CD4-positive, alpha-beta memory T cell (primary cell): ENCODE results near the gene PLCD3. TPM values are rescaled to one million over a fixed set of nuclear protein-coding genes. Genes with fewer than 3 reads are reported as not detected.
A peak's percentile ranks its signal among the peaks of the same experiment; 100 is the strongest.

Experiments
- CTCF ChIA-PET: fragments of 350-600 bp; sonication (Branson Sonifier 250); formaldehyde crosslinking; loops from one replicate; lab custom pipeline; 2021; ENCODE audit warnings: inconsistent platforms; ENCODE audit not compliant: partially characterized antibody; lab: Charles Lee
- POLR2A ChIA-PET: fragments of 350-600 bp; sonication (Branson Sonifier 250); formaldehyde crosslinking; loops from one replicate; lab custom pipeline; 2021; ENCODE audit not compliant: partially characterized antibody; lab: Charles Lee
- DNase-seq, 5 donors: peaks; one replicate each; pipeline versions ENCODE4 v3.0.0 to v3.0.0-alpha.2; 2020 to 2022; ENCODE audit warnings: mixed read lengths in 1 of 5
- H3K27ac ChIP-seq: one replicate; pipeline ENCODE4 v1.7.0; 2013; ENCODE audit warnings: low read depth, low read length
- H3K27me3 ChIP-seq: 2 replicates; pipeline ENCODE4 v1.7.0; 2013; ENCODE audit warnings: mild to moderate bottlenecking, low read length, moderate library complexity; ENCODE audit not compliant: insufficient read depth
- H3K36me3 ChIP-seq: 2 replicates; pipeline ENCODE4 v1.7.0; 2013; ENCODE audit warnings: mild to moderate bottlenecking, low read length, moderate library complexity; ENCODE audit not compliant: insufficient read depth
- H3K4me1 ChIP-seq: 2 replicates; pipeline ENCODE4 v1.7.0; 2013; ENCODE audit warnings: mild to moderate bottlenecking, low read length, moderate library complexity; ENCODE audit not compliant: insufficient read depth
- H3K4me3 ChIP-seq, 2 donors: one replicate each; pipeline ENCODE4 v1.7.0; 2013; ENCODE audit warnings: low read length in 2 of 2, mild to moderate bottlenecking in 1 of 2
- H3K9me3 ChIP-seq, 2 donors: one replicate each; pipeline ENCODE4 v1.7.0; 2013; ENCODE audit warnings: low read length in 2 of 2, control low read depth in 1 of 2; ENCODE audit not compliant: control insufficient read depth in 1 of 2
- H3K27ac Mint-ChIP-seq, 7 donors: one replicate each; pipeline ENCODE4 v1.8.0; 2020 to 2021; ENCODE audit warnings: mixed read lengths in 7 of 7, mild to moderate bottlenecking in 6 of 7, inconsistent platforms in 3 of 7, moderate library complexity in 3 of 7
- H3K27me3 Mint-ChIP-seq, 2 donors: one replicate each; pipeline ENCODE4 v1.8.0; 2020 to 2021; ENCODE audit warnings: mixed read lengths in 2 of 2
- H3K36me3 Mint-ChIP-seq, 2 donors: one replicate each; pipeline ENCODE4 v1.8.0; 2020 to 2021; ENCODE audit warnings: mixed read lengths in 2 of 2, inconsistent platforms in 1 of 2, mild to moderate bottlenecking in 1 of 2
- H3K4me1 Mint-ChIP-seq, 4 donors: one replicate each; pipeline ENCODE4 v1.8.0; 2020 to 2021; ENCODE audit warnings: mixed read lengths in 4 of 4, mild to moderate bottlenecking in 1 of 4
- H3K4me3 Mint-ChIP-seq, 8 donors: one replicate each; pipeline ENCODE4 v1.8.0; 2020 to 2021; ENCODE audit warnings: mixed read lengths in 8 of 8, mild to moderate bottlenecking in 7 of 8, moderate library complexity in 6 of 8, inconsistent platforms in 3 of 8
- H3K9me3 Mint-ChIP-seq, 8 donors: one replicate each; pipeline ENCODE4 v1.8.0; 2020 to 2021; ENCODE audit warnings: mixed read lengths in 8 of 8, mild to moderate bottlenecking in 5 of 8, inconsistent platforms in 3 of 8, moderate library complexity in 1 of 8
- intact Hi-C: fragments of 100-400 bp; cut with micrococcal nuclease; formaldehyde crosslinking; loops from one replicate; pipeline ENCODE4 v1.15.1; 2023
- microRNA-seq: library from miRNA; unstranded; fragments of <30 nt; microRNA quantifications from one replicate; pipeline ENCODE4 v1.2.0, GENCODE V29; 2021; ENCODE audit warnings: borderline replicate concordance, borderline number of aligned reads, borderline microRNAs expressed, mixed read lengths
- polyA plus RNA-seq, 2 donors: library from polyadenylated mRNA; unstranded; fragments of 300-500 nt; fragmentation: Illumina TruSeq; gene quantifications; one replicate each; pipeline ENCODE4 v1.2.3, GENCODE V29; 2021
- total RNA-seq, 2 experiments: library from RNA; stranded (reverse); gene quantifications; one replicate each; pipeline ENCODE4 v1.2.3, GENCODE V29; 2021

PLCD3 gene
- total and polyA plus RNA-seq, 4 experiments from 2014 or later = 0.30 to 6.0 (median 2.3) TPM

GRCh38 chr17:45060797-45061605, 71.3 kb downstream of the PLCD3 start, which contains the start of gene NMT1:
NMT1 (plus strand) TSS chr17:45061317; CDS start chr17:45061330, 13 bp downstream.
- intact Hi-C loops = loop anchor here (1.0 to 5.0 kb wide), 7 partner anchors 10 to 286 kb away; partner anchors contain the start of genes DCAKD, EFTUD2, HEXIM1 and HEXIM2
- H3K27me3 ChIP-seq = no peaks in the 10 kb centered on the region
- Mint-ChIP-seq H3K9me3 (no peaks in the 10 kb centered on the region), H3K36me3 (peaks cover 0 to 11% of the 10 kb centered on the region in 2 donors), H3K27me3 (no peaks in the 10 kb centered on the region), H3K4me1 (peaks cover 20 to 64% (median 46%) of the 10 kb centered on the region in 4 donors), H3K4me3 (peak within 1 kb of the TSS; percentile 96 to 100 (median 100)), H3K27ac (peak within 1 kb of the TSS; percentile 91 to 100 (median 98))
- peaks cover 5% of the 10 kb centered on the region for H3K36me3 ChIP-seq
- H3K27ac ChIP-seq = peak within 1 kb of the TSS; percentile 88
- H3K4me3 ChIP-seq = peak within 1 kb of the TSS; percentile 80 to 100
- ChIA-PET CTCF (interaction anchor here (1.0 to 2.4 kb wide), 7 partner anchors 9 to 88 kb away, joined by 3 to 11 read pairs (median 6); partner anchors contain the start of genes ACBD4, DCAKD and HEXIM1), POLR2A (interaction anchor here (0.6 to 6.8 kb wide), 25 partner anchors 10 to 1693 kb away, joined by 3 to 105 read pairs (median 4); partner anchors contain the start of genes ACBD4, C1QL1, DCAKD and EFTUD2)
- no peaks in the 10 kb centered on the region for H3K9me3 ChIP-seq
- peaks cover 42% of the 10 kb centered on the region for H3K4me1 ChIP-seq
- peak; percentile 98 to 99 (median 98) for DNase-seq

- H3K4me1 ChIP-seq = peaks cover 42% of the 10 kb centered on the region
- Mint-ChIP-seq H3K4me3 (peak overlapping the region; percentile 96 to 100 (median 100)), H3K4me1 (peaks cover 23 to 68% (median 46%) of the 10 kb centered on the region in 4 donors), H3K9me3 (no peaks in the 10 kb centered on the region), H3K27me3 (no peaks in the 10 kb centered on the region), H3K36me3 (peaks cover 0 to 11% of the 10 kb centered on the region in 2 donors), H3K27ac (peak overlapping the region; percentile 91 to 100 (median 98))
- DNase-seq = no peak
- H3K36me3 ChIP-seq = peaks cover 5% of the 10 kb centered on the region
- peak overlapping the region; percentile 88 for H3K27ac ChIP-seq
- intact Hi-C loops = loop anchor here (2.0 to 5.0 kb wide), 2 partner anchors 88 to 187 kb away; partner anchors contain the start of gene HEXIM1
- no peaks in the 10 kb centered on the region for H3K9me3 ChIP-seq
- ChIA-PET CTCF (interaction anchor here (1.0 to 2.4 kb wide), 6 partner anchors 9 to 88 kb away, joined by 3 to 11 read pairs (median 6); partner anchors contain the start of genes ACBD4, DCAKD and HEXIM1), POLR2A (interaction anchor here (0.6 to 6.8 kb wide), 15 partner anchors 10 to 1692 kb away, joined by 3 to 105 read pairs (median 5); partner anchors contain the start of genes ACBD4, DCAKD, EFTUD2 and GPATCH8)
- peak overlapping the region; percentile 80 to 100 for H3K4me3 ChIP-seq
- H3K27me3 ChIP-seq = no peaks in the 10 kb centered on the region
These were observed 71.9 kb downstream of the PLCD3 start for GRCh38 chr17:45060382-45060796.

Small RNA genes lying within 50 kb of the gene (microRNA-seq; reads per million reads assigned to microRNA genes)
- not detected for gene MIR6784

Other genes starting within 250 kb of the PLCD3 start
- 100 to 1,000 TPM in 1 of 2 experiments, 10 to 100 TPM in 1; 98.9 to 101 TPM for gene EFTUD2, start 233.1 kb downstream of the PLCD3 start, total RNA-seq
- 10 to 100 TPM; 82.2 to 82.3 TPM for gene EFTUD2, start 233.1 kb downstream of the PLCD3 start, polyA plus RNA-seq
- gene GFAP, start 217.0 kb downstream of the PLCD3 start, total RNA-seq = not detected
- gene GFAP, start 217.0 kb downstream of the PLCD3 start, polyA plus RNA-seq = under 1 TPM in 1 of 2 donors, not detected in 1; 0.16 TPM
- not detected for gene KIF18B, start 184.7 kb downstream of the PLCD3 start, total RNA-seq
- gene KIF18B, start 184.7 kb downstream of the PLCD3 start, polyA plus RNA-seq = not detected
- not detected for gene C1QL1, start 164.2 kb downstream of the PLCD3 start, total RNA-seq
- not detected for gene C1QL1, start 164.2 kb downstream of the PLCD3 start, polyA plus RNA-seq
- 10 to 100 TPM; 32.0 to 32.1 TPM for gene DCAKD, start 80.9 kb downstream of the PLCD3 start, total RNA-seq
- gene DCAKD, start 80.9 kb downstream of the PLCD3 start, polyA plus RNA-seq = 10 to 100 TPM in 1 of 2 donors, 1 to 10 TPM in 1; 8.8 to 16.2 TPM
- gene NMT1, start 71.2 kb downstream of the PLCD3 start, total RNA-seq = 100 to 1,000 TPM; 125 to 126 TPM
- gene NMT1, start 71.2 kb downstream of the PLCD3 start, polyA plus RNA-seq = 10 to 100 TPM; 56.2 to 75.7 TPM
- gene ACBD4, start 3.2 kb upstream of the PLCD3 start, total RNA-seq = 10 to 100 TPM; 41.9 to 48.1 TPM
- gene ACBD4, start 3.2 kb upstream of the PLCD3 start, polyA plus RNA-seq = 10 to 100 TPM; 10.3 to 10.5 TPM
- 10 to 100 TPM; 28.8 to 30.8 TPM for gene HEXIM1, start 16.0 kb upstream of the PLCD3 start, total RNA-seq
- 1 to 10 TPM; 2.8 to 5.9 TPM for gene HEXIM1, start 16.0 kb upstream of the PLCD3 start, polyA plus RNA-seq
- 1 to 10 TPM; 2.7 to 5.1 TPM for gene HEXIM2, start 29.4 kb upstream of the PLCD3 start, total RNA-seq
- 1 to 10 TPM; 2.7 to 2.8 TPM for gene HEXIM2, start 29.4 kb upstream of the PLCD3 start, polyA plus RNA-seq
- gene FMNL1, start 89.4 kb upstream of the PLCD3 start, total RNA-seq = 100 to 1,000 TPM; 403 to 405 TPM
- gene FMNL1, start 89.4 kb upstream of the PLCD3 start, polyA plus RNA-seq = 10 to 100 TPM in 1 of 2 donors, 1 to 10 TPM in 1; 8.1 to 64.4 TPM
- gene SPATA32, start 129.6 kb upstream of the PLCD3 start, total RNA-seq = under 1 TPM; 0.22 to 0.41 TPM
- under 1 TPM; 0.25 to 0.49 TPM for gene SPATA32, start 129.6 kb upstream of the PLCD3 start, polyA plus RNA-seq
- 10 to 100 TPM; 48.7 to 49.3 TPM for gene MAP3K14, start 184.5 kb upstream of the PLCD3 start, total RNA-seq
- 10 to 100 TPM in 1 of 2 donors, 1 to 10 TPM in 1; 2.3 to 14.5 TPM for gene MAP3K14, start 184.5 kb upstream of the PLCD3 start, polyA plus RNA-seq